ENCODE data around the gene SLC12A3. TPM values are rescaled to one million over a fixed set of nuclear protein-coding genes. Genes with fewer than 3 reads are reported as not detected.
A peak's percentile ranks its signal among the peaks of the same experiment; 100 is the strongest.

SLC12A3 gene
- total RNA-seq, 2 donors from 2014 or later = not detected

DNA sequence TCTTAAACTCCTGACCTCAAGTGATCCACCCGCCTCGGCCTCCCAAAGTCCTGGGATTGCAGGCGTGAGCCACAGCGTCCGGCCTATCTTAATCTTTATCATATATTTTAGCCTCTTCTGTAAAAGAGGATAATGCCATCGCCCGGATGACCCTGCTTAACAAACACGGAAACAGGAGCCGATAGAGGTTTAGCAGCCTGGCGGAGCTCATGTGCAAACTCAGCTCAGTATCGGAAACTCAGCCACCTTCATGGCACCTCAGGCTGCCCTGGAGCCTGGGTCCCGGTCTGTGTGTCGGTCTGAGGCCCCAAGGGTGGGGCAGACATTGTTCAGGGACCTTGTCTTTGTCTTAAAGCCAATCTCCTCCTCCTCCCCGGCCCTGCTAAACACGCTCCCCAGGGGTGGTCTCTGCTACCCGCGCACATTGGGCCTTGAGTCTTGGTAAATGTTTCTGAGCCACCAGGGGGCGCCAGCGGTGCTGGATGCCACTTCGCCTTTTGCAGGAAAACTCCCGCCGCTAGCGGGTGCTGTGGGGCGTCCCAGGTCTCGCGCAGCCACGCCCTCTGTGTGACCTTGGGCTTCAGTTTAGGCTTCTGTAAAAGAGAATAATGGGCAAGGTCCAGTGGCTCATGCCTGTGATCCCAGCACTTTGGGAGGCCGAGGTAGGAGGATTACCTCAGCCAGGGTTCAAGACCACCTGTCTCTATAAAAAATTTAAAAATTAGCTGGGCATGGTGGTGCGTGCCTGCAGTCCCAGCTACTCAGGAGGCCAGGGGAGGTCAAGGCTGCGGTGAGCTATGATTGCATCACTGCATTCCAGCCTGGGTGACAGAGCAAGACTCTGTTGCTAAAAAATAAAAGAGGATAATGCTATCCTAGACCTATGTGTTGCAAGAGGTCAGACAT, 99.5 kb downstream of the SLC12A3 start:
- ATAC-seq (ENCODE audit: insufficient number of reproducible peaks, low FRiP score, low read depth) (peak; percentile 25), DNase-seq (ENCODE audit: low spot score) (peak; percentile 36)
- no peak overlapping the region for H3K27ac ChIP-seq
- H3K36me3 ChIP-seq = no peaks in the 10 kb centered on the region
- H3K27me3 ChIP-seq (replicated peaks; ENCODE audit: insufficient read depth) = no peaks in the 10 kb centered on the region
- peaks cover 12 to 13% of the 10 kb centered on the region in 2 donors for H3K4me1 ChIP-seq (ENCODE audit: control insufficient read depth in 1 of 2, low read depth in 2 of 2)
- no peak overlapping the region for H3K4me3 ChIP-seq
- TF ChIP-seq, protein P1, sequence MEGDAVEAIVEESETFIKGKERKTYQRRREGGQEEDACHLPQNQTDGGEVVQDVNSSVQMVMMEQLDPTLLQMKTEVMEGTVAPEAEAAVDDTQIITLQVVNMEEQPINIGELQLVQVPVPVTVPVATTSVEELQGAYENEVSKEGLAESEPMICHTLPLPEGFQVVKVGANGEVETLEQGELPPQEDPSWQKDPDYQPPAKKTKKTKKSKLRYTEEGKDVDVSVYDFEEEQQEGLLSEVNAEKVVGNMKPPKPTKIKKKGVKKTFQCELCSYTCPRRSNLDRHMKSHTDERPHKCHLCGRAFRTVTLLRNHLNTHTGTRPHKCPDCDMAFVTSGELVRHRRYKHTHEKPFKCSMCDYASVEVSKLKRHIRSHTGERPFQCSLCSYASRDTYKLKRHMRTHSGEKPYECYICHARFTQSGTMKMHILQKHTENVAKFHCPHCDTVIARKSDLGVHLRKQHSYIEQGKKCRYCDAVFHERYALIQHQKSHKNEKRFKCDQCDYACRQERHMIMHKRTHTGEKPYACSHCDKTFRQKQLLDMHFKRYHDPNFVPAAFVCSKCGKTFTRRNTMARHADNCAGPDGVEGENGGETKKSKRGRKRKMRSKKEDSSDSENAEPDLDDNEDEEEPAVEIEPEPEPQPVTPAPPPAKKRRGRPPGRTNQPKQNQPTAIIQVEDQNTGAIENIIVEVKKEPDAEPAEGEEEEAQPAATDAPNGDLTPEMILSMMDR (IDR thresholded peaks at IDR 0.05) = peak; percentile 72
- H3K9me3 ChIP-seq = no peaks in the 10 kb centered on the region

Other genes with a start within 250 kb of the SLC12A3 start
- gene MT1E, start 239.4 kb upstream of the SLC12A3 start, total RNA-seq = 100 to 1,000 TPM; 106 to 214 TPM
- gene MT1M, start 232.5 kb upstream of the SLC12A3 start, total RNA-seq = 10 to 100 TPM; 23.2 to 53.6 TPM
- gene MT1A, start 226.5 kb upstream of the SLC12A3 start, total RNA-seq = 100 to 1,000 TPM in 1 of 2 donors, 1 to 10 TPM in 1; 6.5 to 168 TPM
- gene MT1B, start 213.3 kb upstream of the SLC12A3 start, total RNA-seq = not detected
- 1 to 10 TPM; 3.1 to 3.9 TPM for gene MT1F, start 207.2 kb upstream of the SLC12A3 start, total RNA-seq
- 10 to 100 TPM in 1 of 2 donors, not detected in 1; 34.7 TPM for gene MT1G, start 197.1 kb upstream of the SLC12A3 start, total RNA-seq
- gene MT1H, start 195.4 kb upstream of the SLC12A3 start, total RNA-seq = not detected
- gene MT1X, start 182.7 kb upstream of the SLC12A3 start, total RNA-seq = 100 to 1,000 TPM; 308 to 320 TPM
- 10 to 100 TPM; 25.7 to 38.7 TPM for gene NUP93, start 135.1 kb upstream of the SLC12A3 start, total RNA-seq
- gene HERPUD1, start 66.9 kb downstream of the SLC12A3 start, total RNA-seq = 100 to 1,000 TPM; 220 to 232 TPM
- not detected for gene CETP, start 96.7 kb downstream of the SLC12A3 start, total RNA-seq
- gene NLRC5, start 124.3 kb downstream of the SLC12A3 start, total RNA-seq = 10 to 100 TPM; 51.0 to 54.4 TPM
- gene CPNE2, start 227.4 kb downstream of the SLC12A3 start, total RNA-seq = 10 to 100 TPM; 28.3 to 47.4 TPM